Mammary epithelial cell (primary cell): ENCODE data around the gene SUB1.
"Not testable (repeated sequence)": the region's sequence is repeated elsewhere in the genome, so short reads cannot be mapped to it uniquely, and the experiment has no call there.

Source experiments
- CTCF ChIP-seq, 2 donors: IDR thresholded peaks in 1 of 2; conservative IDR thresholded peaks in 1 of 2; 2 replicates each; pipeline ENCODE4 v1.5.1; 2011 to 2012; ENCODE audit warnings: inconsistent platforms in 2 of 2, low read length in 2 of 2, mild to moderate bottlenecking in 2 of 2, control low read depth in 1 of 2, low read depth in 1 of 2; ENCODE audit not compliant: insufficient read depth in 1 of 2; ENCODE audit errors: extremely low read depth in 1 of 2
- EZH2 ChIP-seq: IDR thresholded peaks from 2 replicates; pipeline ENCODE4 v1.6.1; 2012; ENCODE audit warnings: low read length, inconsistent platforms, borderline replicate concordance

GRCh38 chr5:32556543-32556942, 28.8 kb upstream of the SUB1 start:
- TF ChIP-seq CTCF (conservative IDR thresholded peaks at IDR 0.05 in 1 of 2, IDR thresholded peaks at IDR 0.05 in 1 of 2; ENCODE audit: extremely low read depth in 1 of 2, insufficient read depth in 1 of 2, low read depth in 1 of 2, low read length in 2 of 2); EZH2: not testable (repeated sequence)
